COLO668 (cell line): ENCODE measurements around the gene SYMPK.

ENCODE experiments used
- DNase-seq: peaks from one replicate; lab custom pipeline; 2025; ENCODE audit not compliant: unreplicated experiment; lab: John Stamatoyannopoulos, UW

The SYMPK gene

GRCh38 chr19:45826934-45827333, 36.0 kb downstream of the SYMPK start:
- DNase-seq, result no peak

GRCh38 chr19:45825917-45826893, 36.7 kb downstream of the SYMPK start:
- no peak for DNase-seq

DNA sequence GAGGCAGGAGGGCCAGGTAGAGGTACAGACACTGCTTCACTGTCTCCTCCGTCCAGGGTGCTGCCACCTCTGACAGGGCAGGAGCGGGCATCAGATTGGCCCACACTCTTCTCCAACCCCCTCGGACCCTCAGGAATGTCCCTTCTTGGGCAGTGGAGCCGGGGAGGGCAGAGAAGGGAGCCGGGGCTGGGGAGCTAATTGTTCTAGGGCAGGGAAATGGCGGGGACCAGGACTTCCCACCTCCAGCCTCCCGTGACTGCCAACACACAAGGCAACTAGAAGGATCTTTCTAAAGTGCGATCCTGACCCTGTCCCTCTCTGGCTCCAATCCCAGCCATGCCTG, 37.7 kb downstream of the SYMPK start:
- DNase-seq, result no peak

DNA sequence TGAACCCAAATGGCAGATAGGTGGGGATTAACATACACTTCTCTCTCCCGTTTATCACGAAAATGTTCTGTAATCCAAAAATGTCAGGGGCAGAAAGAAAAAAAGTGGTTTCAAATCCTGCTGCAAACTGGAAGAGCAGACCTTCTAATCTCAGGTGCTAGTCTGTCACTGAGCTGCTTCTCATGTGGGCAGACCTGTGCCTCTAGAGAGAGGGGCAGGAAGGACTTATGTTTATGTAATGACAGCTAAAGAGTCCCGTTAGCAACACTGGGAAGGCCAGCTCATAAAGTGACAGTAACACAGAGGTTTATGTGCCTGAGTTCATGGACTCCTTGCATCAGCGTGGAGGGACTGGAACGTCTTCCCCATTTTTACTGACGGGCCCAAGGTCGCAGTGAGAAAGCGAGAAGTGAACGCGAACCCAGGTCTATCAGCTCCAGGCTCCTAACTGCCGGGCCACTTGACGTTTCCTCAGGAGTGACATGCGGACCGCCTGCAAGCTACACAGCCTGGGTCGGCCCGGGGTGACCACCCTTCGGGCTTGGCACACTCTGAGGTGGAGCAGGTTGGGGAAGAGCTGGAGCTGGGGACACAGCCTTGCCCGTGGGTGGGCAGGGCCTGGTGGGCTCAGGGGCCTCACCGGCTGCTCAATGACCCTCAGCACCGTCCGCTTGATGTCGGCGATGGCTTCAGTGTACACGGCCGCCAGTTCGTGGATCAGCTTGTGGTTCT, 38.2 kb downstream of the SYMPK start:
- no peak for DNase-seq

DNA sequence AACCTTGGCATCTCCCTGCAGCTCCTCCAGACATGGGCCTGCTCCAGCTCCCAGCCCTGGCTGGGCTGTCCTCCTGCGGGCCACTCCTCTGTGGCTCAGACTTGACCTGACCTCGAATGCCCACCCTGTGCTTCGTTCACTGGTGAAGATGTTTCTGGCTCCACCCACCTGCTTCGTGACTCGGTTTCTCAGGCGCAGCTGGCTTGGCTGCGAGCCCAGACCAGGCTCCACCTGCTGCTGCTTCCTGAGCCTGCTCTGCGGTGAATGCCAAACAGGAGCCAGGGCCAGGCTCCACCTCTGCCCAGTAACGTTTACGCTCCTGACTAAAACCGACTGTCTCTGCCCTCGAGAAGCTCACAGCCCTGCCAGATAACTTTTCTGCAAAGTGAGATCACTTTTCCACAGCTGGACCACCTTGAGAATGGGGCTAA, 38.9 kb downstream of the SYMPK start:
- DNase-seq, result peak; percentile 79

- DNase-seq, result no peak
These were observed 39.8 kb downstream of the SYMPK start for GRCh38 chr19:45823182-45823581.

DNA sequence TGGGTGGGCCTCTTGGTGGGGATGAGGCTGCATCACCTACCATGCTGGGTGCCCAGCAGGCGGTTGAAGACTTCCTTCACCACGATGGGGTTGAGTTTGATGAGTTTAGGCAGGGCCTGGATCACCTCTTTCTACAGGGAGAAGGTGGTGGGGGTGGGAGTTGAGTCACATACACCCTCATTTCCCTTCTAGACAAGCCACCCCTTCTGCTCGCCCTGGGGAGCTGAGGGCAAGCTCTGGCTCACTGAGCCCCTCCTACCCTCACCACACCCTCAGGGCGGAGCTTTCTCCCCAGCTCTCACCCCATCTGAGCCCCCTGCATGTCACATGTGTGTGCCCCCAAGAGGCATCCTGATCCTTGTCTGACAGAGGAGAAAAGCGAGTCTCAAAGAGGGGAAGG, 40.2 kb downstream of the SYMPK start:
- no peak for DNase-seq

DNA sequence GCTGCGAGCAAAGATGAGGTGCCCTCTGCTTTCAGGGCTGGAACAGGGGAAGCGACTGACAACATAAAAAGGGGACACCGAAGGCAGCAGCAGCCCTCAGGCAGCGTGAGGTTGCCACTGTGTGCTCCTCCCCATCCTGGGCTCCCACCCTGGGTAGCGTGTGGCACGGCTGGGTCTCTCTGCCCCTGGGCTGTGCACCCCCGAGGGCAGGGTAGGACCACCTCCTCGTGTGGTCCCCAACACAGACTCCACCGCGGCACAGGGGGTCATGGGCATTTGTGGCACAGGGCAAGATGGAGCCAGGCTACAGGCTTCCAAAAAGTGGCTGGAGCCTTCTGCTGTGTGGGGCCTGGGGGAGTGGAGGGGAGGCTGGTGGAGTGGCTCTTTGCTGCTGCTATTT, 41.4 kb downstream of the SYMPK start:
- DNase-seq, result no peak

DNA sequence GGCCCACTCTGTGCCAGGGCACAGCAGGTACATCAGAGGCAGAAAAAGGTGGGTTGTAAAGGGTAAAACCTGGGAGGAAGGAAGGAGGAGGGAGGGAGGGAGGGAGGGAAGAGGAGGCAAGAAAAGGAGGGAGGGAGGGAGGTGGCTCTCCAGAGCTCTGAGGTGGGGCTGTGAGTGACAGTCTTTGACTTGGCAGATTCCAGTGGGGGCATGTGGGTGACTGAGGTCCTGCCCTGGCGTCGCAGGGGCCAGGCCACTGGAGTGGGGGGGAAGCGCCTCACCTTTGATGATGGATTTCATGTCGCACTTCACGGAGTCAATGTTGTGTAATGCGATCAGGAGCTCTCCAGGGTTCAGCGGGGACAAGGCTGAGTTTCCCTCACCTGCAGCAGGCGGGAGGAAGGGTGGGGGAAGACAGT, 41.8 kb downstream of the SYMPK start:
- DNase-seq, result no peak

DNA sequence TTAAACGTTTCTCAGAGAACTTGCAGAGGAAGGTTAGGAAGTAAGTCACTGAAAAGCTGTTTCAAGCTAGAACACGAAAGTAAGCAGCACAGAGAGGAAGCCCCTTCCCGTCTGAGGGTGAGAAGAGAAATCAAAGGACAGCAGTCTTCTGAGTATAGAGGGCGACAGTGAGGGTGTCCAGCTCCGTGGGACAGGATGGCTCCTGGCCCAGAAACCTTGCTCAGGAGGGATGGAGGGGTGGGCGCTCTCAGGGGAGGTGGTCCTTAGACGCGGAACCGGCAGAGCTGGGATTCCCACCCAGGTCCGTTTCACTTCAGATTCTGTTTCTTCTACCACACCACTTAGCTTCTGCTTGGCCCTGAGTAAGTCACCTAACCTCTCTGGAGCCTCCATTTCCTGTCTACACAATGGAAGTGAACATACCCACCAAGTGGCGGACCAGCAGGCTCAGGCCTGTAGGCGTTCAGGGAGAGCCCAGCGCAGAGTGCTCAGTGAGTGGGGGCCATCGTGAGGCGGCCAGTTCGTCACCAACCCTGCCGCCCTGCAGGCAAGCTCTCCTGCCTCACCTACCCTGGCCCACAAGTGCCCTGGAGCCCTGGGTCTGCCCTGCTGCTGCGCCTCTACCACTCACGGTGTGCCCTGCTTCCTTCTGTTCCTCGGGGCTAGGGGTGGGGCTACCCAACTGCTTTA, 42.4 kb downstream of the SYMPK start:
- no peak for DNase-seq

DNA sequence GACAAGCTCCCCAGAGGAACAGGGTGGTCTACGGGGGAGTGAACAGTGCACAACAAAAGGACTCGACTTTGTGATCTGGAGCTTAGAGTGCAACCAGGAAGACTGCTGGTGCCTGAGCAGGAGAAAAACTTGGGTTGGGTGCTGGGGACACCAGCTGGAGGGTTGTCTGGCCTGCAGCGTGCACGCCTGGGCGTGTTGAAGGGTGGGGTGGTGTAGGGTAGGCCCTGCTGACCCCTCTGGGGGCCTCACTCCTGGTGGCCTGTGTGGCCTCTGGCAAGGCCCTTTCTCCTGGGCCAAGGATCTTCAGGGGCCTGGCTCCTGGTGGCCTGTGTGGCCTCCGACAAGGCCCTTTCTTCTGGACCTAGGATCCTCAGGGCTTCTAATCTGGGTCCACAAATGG, 43.2 kb downstream of the SYMPK start:
- no peak for DNase-seq

DNA sequence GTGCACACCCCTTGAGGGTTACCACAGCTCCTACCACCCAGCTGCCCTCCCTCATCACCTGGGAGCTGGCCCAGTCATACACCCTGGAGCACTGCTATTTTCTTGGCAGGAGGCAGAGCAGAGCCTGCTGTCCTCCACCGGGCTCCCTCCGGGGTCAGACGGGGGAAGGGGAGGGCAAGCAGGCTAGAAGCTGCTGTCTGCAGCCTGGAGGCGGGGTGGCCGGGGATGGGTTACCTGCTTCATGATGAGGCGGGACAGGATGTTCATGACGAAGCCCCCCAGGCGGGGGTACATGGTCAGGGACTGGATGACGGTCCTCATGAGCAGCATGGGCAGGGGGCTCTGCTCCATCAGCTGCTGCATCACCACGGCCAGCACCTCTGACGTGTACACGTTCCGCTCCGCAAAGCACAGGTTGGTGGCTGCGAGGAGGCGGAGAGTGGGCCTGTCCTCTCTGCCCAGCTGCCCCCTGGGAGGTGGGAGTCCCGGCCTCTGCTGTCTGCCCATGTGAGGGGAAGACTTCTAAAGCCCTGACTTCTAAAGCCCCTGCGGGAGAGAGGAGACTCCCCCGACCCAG, 45.1 kb downstream of the SYMPK start:
- peak; percentile 54 for DNase-seq

DNA sequence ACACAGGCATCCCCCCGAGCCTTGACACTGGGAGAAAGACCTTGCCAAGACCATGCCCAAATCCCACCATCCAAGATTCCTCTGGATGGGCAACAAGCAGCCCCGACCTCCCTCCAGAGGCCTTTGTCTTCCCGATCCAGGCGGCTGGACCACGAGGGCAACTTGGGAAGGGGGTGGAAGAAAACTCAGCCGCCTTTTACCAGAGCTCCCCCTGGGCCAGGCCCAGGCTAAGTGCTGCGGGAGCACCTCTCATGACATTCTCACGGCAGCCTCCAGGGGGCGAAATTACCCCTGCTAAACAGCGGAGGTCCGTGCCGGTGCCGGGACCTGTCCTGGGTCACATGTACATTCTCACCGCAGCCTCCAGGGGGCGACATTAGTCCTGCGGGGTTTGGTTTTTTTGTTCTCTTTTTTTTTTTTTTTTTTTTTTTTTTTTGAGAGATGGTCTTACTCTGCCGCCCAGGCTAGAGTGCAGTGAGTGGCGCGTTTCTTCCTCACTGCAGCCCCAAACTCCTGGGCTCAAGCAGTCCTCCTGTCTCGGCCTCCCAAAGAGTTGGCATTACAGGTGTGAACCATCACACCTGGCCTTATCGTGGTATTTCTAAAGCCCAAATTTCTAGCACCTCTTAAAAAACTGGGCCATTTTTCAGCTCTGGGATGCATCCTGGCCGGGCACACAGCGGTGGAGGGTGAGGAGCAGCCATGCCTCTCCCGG, 45.8 kb downstream of the SYMPK start:
- DNase-seq, result peak; percentile 93

DNA sequence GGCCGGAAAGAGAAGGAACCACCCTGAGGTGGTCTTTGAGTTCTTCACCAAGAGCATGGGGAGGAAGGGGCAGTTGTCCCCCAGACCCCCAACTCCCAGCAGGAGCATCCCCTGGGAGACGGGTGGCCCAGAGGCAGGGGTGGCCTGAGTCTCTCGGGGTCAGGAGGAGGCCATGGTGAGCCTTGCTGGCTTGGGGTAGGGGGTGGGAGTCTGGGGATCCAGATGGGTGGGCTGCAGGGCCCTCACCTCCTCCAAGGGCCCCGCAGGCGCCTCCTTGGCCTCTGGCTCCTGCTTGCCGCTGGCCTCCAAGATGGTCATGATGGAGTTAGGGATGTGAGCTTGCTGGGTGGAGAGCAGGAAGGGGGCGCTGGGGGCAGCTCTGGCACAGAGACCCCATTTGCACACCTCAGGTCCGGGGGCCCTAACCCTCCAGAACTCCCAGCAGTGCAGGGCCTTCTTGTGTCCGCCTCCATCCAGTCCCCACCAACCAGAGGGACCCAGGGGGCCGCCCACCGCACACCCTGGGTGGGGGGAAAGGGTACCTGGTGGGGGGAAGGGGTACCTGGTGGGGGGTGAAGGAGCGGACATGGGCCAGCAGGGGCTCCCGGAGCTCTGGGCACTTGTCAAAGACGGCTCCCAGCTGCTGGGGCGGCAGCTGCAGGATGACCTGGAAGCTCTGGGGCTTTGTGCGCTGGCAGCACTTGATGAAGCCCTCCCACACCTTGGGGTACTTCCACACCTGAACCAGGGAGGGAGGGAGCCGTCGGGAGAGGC, 46.5 kb downstream of the SYMPK start:
- DNase-seq, result peak; percentile 18

- no peak for DNase-seq
These were observed 47.3 kb downstream of the SYMPK start for GRCh38 chr19:45815481-45816216.

GRCh38 chr19:45814851-45815480, 48.0 kb downstream of the SYMPK start, which contains the start of gene RSPH6A:
RSPH6A (minus strand) TSS chr19:45815308; CDS start chr19:45815176, 132 bp downstream.
- no peak for DNase-seq

GRCh38 chr19:45814166-45814780, 48.7 kb downstream of the SYMPK start:
- no peak for DNase-seq

- no peak for DNase-seq
These were observed 50.6 kb downstream of the SYMPK start for GRCh38 chr19:45812297-45812696.
